ENCODE measurements around the gene PARP12. TPM values are rescaled to one million over a fixed set of nuclear protein-coding genes. Genes with fewer than 3 reads are reported as not detected.

The PARP12 gene
- total and polyA plus RNA-seq, 9 of the 15 experiments (the other 6 are each of a cell fraction or from before 2014, with no cell fraction given) = 4.6 to 40.4 (median 23.5) TPM

- no peak for TF ChIP-seq SMC3 (conservative IDR thresholded peaks at IDR 0.05; ENCODE audit: insufficient read depth, low read depth, low read length)
- no peak for TF ChIP-seq ZBTB40 (IDR thresholded peaks at IDR 0.05)
- no peak for TF ChIP-seq ZBTB40 (CRISPR knock-in tag; IDR thresholded peaks at IDR 0.05)
- TF ChIP-seq ZBTB49 (CRISPR knock-in tag; IDR thresholded peaks at IDR 0.05; ENCODE audit: borderline replicate concordance) = no peak
- no peak for TF ChIP-seq ZNF408 (CRISPR knock-in tag; IDR thresholded peaks at IDR 0.05; ENCODE audit: low read depth)
Measured at GRCh38 chr7:140085447-140085846, 22.7 kb upstream of the PARP12 start (continued).

Measured in K562 (cell line).